Measurements from ENCODE around the gene LRRK1. TPM values are rescaled to one million over a fixed set of nuclear protein-coding genes. Genes with fewer than 3 reads are reported as not detected.

Gene LRRK1
- polyA plus RNA-seq, 1 donor (not counting 4 experiments of a cell fraction or from before 2014, with no cell fraction given) = 6.2 TPM

DNA sequence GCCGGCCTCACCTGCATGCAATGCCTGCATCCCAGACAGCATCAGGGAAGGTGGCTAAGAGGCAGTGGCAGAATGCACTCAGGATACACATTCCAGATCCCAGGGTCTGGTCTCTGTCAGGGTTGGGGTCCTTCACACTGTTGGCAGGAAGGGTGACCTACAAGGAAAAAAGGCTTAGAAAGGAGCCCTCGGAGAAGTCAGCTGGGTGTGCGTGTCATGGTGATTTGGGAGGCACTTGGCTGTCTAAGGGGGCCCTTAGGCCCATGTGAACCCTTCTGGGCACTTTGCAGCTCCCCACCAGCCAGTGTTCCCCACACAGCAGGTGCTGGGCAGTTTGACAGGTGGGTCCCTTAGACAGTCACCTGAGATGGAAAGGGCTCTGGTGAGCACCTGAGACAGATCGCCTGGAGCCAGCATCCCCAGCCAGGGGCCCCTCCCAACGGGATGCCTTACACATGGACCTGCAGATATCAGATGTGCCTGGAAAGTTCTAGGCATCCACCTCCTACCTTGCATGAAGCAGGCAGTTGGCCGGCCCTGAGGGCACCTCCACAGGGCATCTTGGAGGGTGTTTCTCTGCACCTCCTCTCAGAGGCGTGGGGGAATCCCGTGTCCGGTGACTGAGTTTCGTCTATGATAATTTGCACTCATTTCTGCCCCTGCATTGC, 131.6 kb downstream of the LRRK1 start:
- no peaks in the 10 kb centered on the region for H3K9me3 ChIP-seq (ENCODE audit: control insufficient read depth, low read depth, low read length)
- H3K9ac ChIP-seq (ENCODE audit: control insufficient read depth, extremely low read depth, insufficient read depth, low read length) = no peak overlapping the region
- peaks cover 13 to 19% of the 10 kb centered on the region in 2 experiments for H3K36me3 ChIP-seq (ENCODE audit: control insufficient read depth in 2 of 2, extremely low read depth in 1 of 2, insufficient read depth in 2 of 2, low read length in 2 of 2)
- no peaks in the 10 kb centered on the region for H3K79me2 ChIP-seq (ENCODE audit: control insufficient read depth, insufficient read depth, low read length)
- FAIRE-seq (no peak), DNase-seq (ENCODE audit: low read depth, low spot score) (no peak)
- H3K27ac ChIP-seq (ENCODE audit: control insufficient read depth, insufficient read depth, low read length) = no peak overlapping the region
- TF ChIP-seq, protein P1, sequence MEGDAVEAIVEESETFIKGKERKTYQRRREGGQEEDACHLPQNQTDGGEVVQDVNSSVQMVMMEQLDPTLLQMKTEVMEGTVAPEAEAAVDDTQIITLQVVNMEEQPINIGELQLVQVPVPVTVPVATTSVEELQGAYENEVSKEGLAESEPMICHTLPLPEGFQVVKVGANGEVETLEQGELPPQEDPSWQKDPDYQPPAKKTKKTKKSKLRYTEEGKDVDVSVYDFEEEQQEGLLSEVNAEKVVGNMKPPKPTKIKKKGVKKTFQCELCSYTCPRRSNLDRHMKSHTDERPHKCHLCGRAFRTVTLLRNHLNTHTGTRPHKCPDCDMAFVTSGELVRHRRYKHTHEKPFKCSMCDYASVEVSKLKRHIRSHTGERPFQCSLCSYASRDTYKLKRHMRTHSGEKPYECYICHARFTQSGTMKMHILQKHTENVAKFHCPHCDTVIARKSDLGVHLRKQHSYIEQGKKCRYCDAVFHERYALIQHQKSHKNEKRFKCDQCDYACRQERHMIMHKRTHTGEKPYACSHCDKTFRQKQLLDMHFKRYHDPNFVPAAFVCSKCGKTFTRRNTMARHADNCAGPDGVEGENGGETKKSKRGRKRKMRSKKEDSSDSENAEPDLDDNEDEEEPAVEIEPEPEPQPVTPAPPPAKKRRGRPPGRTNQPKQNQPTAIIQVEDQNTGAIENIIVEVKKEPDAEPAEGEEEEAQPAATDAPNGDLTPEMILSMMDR (optimal IDR thresholded peaks at IDR 0.05 in 1 of 3, IDR thresholded peaks at IDR 0.05 in 1 of 3, conservative IDR thresholded peaks at IDR 0.05 in 1 of 3; ENCODE audit: extremely low read depth in 1 of 3, insufficient read depth in 2 of 3, low read length in 3 of 3) = no peak
- TF ChIP-seq EZH2 (IDR thresholded peaks at IDR 0.05; ENCODE audit: low read length) = no peak
- H4K20me1 ChIP-seq (ENCODE audit: control insufficient read depth, extremely low read depth, insufficient read depth, low read length) = no peaks in the 10 kb centered on the region
- no peaks in the 10 kb centered on the region for H3K27me3 ChIP-seq (ENCODE audit: control insufficient read depth, extremely low read depth, insufficient read depth, low read length)
- no peak overlapping the region for H3K4me2 ChIP-seq (ENCODE audit: control insufficient read depth, extremely low read depth, insufficient read depth, low read depth, low read length)
- H2AFZ ChIP-seq (ENCODE audit: control insufficient read depth, low read length) = no peak overlapping the region
- H3K4me1 ChIP-seq (ENCODE audit: control insufficient read depth, extremely low read depth, insufficient read depth, low read length) = no peaks in the 10 kb centered on the region
- no peak overlapping the region for H3K4me3 ChIP-seq (ENCODE audit: control insufficient read depth in 2 of 3, extremely low read depth in 1 of 3, insufficient read depth in 2 of 3, low read depth in 1 of 3, low read length in 3 of 3)
- no peaks in the 10 kb centered on the region for H3K9me1 ChIP-seq (ENCODE audit: control insufficient read depth, extremely low read depth, insufficient read depth, low read length)
- dilution Hi-C loops (cut with MboI; ENCODE audit: extremely low pct_ligation_motif_present, low sequenced_read_pairs) = no loop called here

DNA sequence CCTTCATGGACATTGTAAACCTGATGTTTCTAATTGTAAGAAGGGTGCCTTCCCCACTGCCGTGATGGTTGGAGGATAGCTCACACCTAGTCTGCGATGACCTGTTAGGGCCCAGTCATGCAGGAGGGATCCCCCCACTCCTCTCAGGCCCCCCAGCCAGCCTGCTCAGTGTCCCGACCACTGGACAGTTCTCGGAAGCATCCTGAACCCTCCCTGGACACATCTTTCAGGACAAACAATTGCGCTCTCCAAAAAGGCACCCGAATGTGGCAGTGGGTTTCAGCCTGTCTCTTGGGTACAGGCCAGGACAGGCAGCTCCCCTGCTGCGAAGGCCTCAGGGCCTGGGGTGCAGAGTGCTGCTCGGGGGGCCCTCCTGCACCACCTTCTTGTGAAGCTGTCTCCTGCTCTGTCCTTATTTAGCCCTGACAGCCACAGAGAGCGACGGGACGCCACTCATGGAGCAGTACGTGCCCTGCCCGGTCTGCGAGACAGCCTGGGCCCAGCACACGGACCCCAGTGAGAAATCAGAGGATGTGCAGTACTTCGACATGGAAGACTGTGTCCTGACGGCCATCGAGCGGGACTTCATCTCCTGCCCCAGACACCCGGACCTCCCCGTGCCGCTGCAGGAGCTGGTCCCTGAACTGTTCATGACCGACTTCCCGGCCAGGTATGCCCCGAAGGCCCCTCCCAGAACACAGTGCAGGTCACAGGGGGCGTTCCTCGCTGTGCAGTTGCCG, 132.3 kb downstream of the LRRK1 start:
- H3K4me2 ChIP-seq (ENCODE audit: control insufficient read depth, extremely low read depth, insufficient read depth, low read depth, low read length) = no peak overlapping the region
- no peaks in the 10 kb centered on the region for H3K27me3 ChIP-seq (ENCODE audit: control insufficient read depth, extremely low read depth, insufficient read depth, low read length)
- no peak for TF ChIP-seq EZH2 (IDR thresholded peaks at IDR 0.05; ENCODE audit: low read length)
- TF ChIP-seq, protein P1 (optimal IDR thresholded peaks at IDR 0.05 in 1 of 3, IDR thresholded peaks at IDR 0.05 in 1 of 3, conservative IDR thresholded peaks at IDR 0.05 in 1 of 3; ENCODE audit: extremely low read depth in 1 of 3, insufficient read depth in 2 of 3, low read length in 3 of 3) = no peak
- DNase-seq (ENCODE audit: low read depth, low spot score) = no peak
- H3K36me3 ChIP-seq (ENCODE audit: control insufficient read depth in 2 of 2, extremely low read depth in 1 of 2, insufficient read depth in 2 of 2, low read length in 2 of 2) = peaks cover 12 to 13% of the 10 kb centered on the region in 2 experiments
- dilution Hi-C loops (cut with MboI; ENCODE audit: extremely low pct_ligation_motif_present, low sequenced_read_pairs) = no loop called here
- H4K20me1 ChIP-seq (ENCODE audit: control insufficient read depth, extremely low read depth, insufficient read depth, low read length) = no peaks in the 10 kb centered on the region
- H3K27ac ChIP-seq (ENCODE audit: control insufficient read depth, insufficient read depth, low read length) = no peak overlapping the region
- H3K9me1 ChIP-seq (ENCODE audit: control insufficient read depth, extremely low read depth, insufficient read depth, low read length) = no peaks in the 10 kb centered on the region
- H3K9ac ChIP-seq (ENCODE audit: control insufficient read depth, extremely low read depth, insufficient read depth, low read length) = no peak overlapping the region
- no peaks in the 10 kb centered on the region for H3K79me2 ChIP-seq (ENCODE audit: control insufficient read depth, insufficient read depth, low read length)
- H3K4me3 ChIP-seq (ENCODE audit: control insufficient read depth in 2 of 3, extremely low read depth in 1 of 3, insufficient read depth in 2 of 3, low read depth in 1 of 3, low read length in 3 of 3) = no peak overlapping the region
- H3K9me3 ChIP-seq (ENCODE audit: control insufficient read depth, low read depth, low read length) = no peaks in the 10 kb centered on the region
- no peak for FAIRE-seq
- H3K4me1 ChIP-seq (ENCODE audit: control insufficient read depth, extremely low read depth, insufficient read depth, low read length) = no peaks in the 10 kb centered on the region
- no peak overlapping the region for H2AFZ ChIP-seq (ENCODE audit: control insufficient read depth, low read length)
